ENCODE measurements around the gene KRTAP3-1. TPM values are rescaled to one million over a fixed set of nuclear protein-coding genes. Genes with fewer than 3 reads are reported as not detected.
"Not testable (repeated sequence)": the region's sequence is repeated elsewhere in the genome, so short reads cannot be mapped to it uniquely, and the experiment has no call there.

KRTAP3-1 gene
- total RNA-seq: not detected

DNA sequence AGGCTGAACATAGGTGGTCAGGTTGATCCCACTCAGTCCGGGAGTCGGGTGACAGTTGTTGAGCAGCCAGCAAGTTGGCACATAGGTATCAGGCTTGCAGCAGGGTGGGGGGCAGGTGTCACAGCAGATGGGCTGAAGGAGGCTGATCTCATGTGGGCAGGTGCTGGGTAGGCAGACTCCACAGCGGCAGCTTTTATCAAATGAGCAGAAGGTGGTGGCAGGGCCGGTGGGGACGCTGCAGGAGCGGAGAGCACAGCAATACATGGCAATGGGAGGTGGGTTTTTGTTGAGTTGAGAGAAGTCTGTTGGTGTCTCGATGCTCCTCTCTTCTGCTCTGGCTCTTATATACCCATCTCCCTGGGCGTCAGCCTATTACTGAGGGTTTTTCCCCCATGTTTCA, at the start of gene KRTAP3-1:
KRTAP3-1 (minus strand) TSS at position 318 of the 400 bp plus-strand sequence; CDS start at position 264, 54 bp downstream.
- no peak within 1 kb of the TSS for H3K4me3 ChIP-seq
- no peaks in the 10 kb centered on the region for H3K27me3 ChIP-seq
- H3K4me1 ChIP-seq: no peaks in the 10 kb centered on the region
- no peak for DNase-seq (ENCODE audit: low spot score in 2 of 2)
- no peaks in the 10 kb centered on the region for H3K36me3 ChIP-seq
- no peak within 1 kb of the TSS for H3K27ac ChIP-seq
- no peaks in the 10 kb centered on the region for H3K9me3 ChIP-seq
- TF ChIP-seq POLR2A (IDR thresholded peaks at IDR 0.05): no peak
- TF ChIP-seq, protein P1, sequence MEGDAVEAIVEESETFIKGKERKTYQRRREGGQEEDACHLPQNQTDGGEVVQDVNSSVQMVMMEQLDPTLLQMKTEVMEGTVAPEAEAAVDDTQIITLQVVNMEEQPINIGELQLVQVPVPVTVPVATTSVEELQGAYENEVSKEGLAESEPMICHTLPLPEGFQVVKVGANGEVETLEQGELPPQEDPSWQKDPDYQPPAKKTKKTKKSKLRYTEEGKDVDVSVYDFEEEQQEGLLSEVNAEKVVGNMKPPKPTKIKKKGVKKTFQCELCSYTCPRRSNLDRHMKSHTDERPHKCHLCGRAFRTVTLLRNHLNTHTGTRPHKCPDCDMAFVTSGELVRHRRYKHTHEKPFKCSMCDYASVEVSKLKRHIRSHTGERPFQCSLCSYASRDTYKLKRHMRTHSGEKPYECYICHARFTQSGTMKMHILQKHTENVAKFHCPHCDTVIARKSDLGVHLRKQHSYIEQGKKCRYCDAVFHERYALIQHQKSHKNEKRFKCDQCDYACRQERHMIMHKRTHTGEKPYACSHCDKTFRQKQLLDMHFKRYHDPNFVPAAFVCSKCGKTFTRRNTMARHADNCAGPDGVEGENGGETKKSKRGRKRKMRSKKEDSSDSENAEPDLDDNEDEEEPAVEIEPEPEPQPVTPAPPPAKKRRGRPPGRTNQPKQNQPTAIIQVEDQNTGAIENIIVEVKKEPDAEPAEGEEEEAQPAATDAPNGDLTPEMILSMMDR (IDR thresholded peaks at IDR 0.05): no peak
- TF ChIP-seq POLR2AphosphoS5 (IDR thresholded peaks at IDR 0.05): no peak
- intact Hi-C loops (cut with DNase I; ENCODE audit: low total_unique reads): no loop called here

DNA sequence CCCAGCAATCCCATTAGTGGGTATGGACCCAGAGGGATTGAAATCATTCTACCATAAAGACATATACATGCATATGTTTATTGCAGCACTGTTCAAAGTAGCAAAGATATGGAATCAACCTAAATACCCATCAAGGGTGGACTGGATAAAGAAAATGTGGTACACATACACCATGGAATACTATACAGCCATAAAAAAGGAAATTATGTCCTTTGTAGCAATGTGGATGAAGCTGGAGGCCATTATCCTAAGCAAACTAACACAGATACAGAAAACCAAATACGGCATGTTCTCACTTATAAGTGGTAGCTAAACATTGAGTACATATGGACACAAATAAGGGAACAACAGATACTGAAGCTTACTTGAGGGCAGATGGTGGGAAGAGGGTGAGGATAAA, 48.6 kb upstream of the KRTAP3-1 start:
- H3K4me1 ChIP-seq: no peaks in the 10 kb centered on the region
- no peak overlapping the region for H3K27ac ChIP-seq
- no peak for DNase-seq (ENCODE audit: low spot score in 2 of 2)
- no peak overlapping the region for H3K4me3 ChIP-seq
- H3K27me3 ChIP-seq: no peaks in the 10 kb centered on the region
- H3K9me3 ChIP-seq: no peaks in the 10 kb centered on the region
- H3K36me3 ChIP-seq: no peaks in the 10 kb centered on the region
- intact Hi-C loops (cut with DNase I; ENCODE audit: low total_unique reads): no loop called here
- no peak for TF ChIP-seq POLR2AphosphoS5 (IDR thresholded peaks at IDR 0.05)
- TF ChIP-seq, protein P1 (IDR thresholded peaks at IDR 0.05): no peak
- TF ChIP-seq POLR2A (IDR thresholded peaks at IDR 0.05): no peak

DNA sequence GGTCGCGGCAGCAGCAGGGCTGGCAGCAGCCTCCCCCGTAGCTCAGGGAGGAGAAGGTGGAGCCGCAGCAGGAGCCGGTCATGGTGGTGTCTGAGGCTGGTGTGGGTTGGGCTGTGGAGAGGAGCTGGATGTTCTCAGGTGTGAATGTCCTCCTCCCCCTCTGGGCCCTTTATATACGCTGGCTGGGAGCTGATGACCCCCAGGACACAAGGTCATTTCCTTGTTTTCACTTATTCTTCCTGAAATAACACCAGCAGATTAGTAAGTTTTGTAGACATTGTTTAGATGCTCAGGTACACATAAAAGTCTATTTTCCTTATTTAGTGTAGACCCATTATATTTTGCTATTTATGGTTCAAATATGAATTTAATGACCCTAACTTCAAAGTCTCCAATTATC, 46.2 kb upstream of the KRTAP3-1 start, which contains the start of gene KRTAP2-2:
KRTAP2-2 (minus strand) TSS at position 101 of the 400 bp plus-strand sequence; CDS start at position 82, 19 bp downstream.
- intact Hi-C loops (cut with DNase I; ENCODE audit: low total_unique reads); H3K4me3 ChIP-seq; H3K4me1 ChIP-seq; DNase-seq (ENCODE audit: low spot score in 2 of 2); H3K9me3 ChIP-seq; H3K27ac ChIP-seq; H3K36me3 ChIP-seq; H3K27me3 ChIP-seq: not testable (repeated sequence)

DNA sequence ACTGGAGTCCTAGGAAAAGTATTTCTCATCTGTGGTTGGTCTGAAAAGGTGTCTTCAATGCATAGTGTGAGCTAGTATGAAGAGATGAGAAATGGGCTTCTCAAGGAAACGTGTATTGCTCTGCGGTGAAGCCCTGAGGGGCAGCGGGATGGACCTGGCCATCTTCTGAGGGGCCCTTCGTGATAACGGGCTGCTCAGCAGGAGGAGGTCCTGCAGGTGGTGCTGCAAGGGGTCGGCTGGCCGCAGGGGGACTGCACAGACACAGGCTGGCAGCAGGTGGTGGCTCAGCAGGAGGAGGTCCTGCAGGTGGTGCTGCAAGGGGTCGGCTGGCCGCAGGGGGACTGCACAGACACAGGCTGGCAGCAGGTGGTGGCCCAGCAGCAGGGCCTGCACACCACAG, 45.6 kb upstream of the KRTAP3-1 start:
- DNase-seq (ENCODE audit: low spot score in 2 of 2); H3K4me1 ChIP-seq; H3K36me3 ChIP-seq; H3K27me3 ChIP-seq; intact Hi-C loops (cut with DNase I; ENCODE audit: low total_unique reads); H3K9me3 ChIP-seq; H3K4me3 ChIP-seq; H3K27ac ChIP-seq: not testable (repeated sequence)

DNA sequence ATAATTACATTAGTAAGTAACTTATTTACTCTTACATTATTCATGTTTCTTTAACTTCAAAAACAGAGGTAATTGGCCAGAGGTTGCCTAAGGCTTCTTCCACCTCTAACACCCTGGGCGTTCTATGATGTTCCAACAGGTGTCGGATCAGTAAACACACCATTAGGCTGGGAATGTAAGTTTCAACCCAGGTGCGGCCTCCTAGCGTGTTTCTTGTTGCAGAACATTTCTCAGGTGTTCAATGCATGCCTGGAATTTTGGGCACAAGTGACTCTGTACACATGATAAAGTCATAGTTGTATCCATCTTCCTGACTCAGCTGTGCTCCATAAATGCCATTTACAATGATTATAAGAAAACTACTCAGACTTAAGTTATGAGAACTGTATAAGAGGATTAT, 45.1 kb upstream of the KRTAP3-1 start:
- TF ChIP-seq POLR2AphosphoS5 (IDR thresholded peaks at IDR 0.05) (no peak), POLR2A (IDR thresholded peaks at IDR 0.05) (no peak)
- TF ChIP-seq, protein P1 (IDR thresholded peaks at IDR 0.05): no peak
- Histone ChIP-seq H3K4me1 (no peaks in the 10 kb centered on the region), H3K27me3 (peaks cover 0 to 3% of the 10 kb centered on the region in 2 donors), H3K4me3 (no peak overlapping the region), H3K27ac (no peak overlapping the region), H3K9me3 (no peaks in the 10 kb centered on the region), H3K36me3 (no peaks in the 10 kb centered on the region)
- DNase-seq (ENCODE audit: low spot score in 2 of 2): no peak
- intact Hi-C loops (cut with DNase I; ENCODE audit: low total_unique reads): no loop called here

DNA sequence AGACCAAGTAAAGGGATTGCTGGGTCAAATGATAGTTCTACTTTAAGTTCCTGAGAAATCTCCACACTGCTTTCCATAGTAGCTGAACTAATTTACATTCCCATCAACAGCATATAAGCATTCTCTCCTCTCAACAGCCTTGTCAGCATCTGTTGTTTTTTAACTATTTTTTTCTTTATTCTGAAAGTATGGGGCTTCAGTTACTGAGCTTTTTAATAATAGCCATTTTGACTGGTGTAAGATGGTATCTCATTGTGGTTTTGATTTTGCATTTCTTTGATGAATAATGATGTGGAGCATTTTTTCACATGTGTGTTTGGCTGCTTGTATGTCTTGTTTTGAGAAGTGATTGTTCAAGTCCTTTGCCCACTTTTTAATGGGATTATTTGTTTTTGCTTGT, 43.6 kb upstream of the KRTAP3-1 start:
- H3K27me3 ChIP-seq: peaks cover 0 to 4% of the 10 kb centered on the region in 2 donors
- no peak for DNase-seq (ENCODE audit: low spot score in 2 of 2)
- no peak overlapping the region for H3K27ac ChIP-seq
- no peaks in the 10 kb centered on the region for H3K9me3 ChIP-seq
- TF ChIP-seq POLR2A (IDR thresholded peaks at IDR 0.05) (no peak), POLR2AphosphoS5 (IDR thresholded peaks at IDR 0.05) (no peak)
- TF ChIP-seq, protein P1 (IDR thresholded peaks at IDR 0.05): no peak
- no peaks in the 10 kb centered on the region for H3K4me1 ChIP-seq
- H3K4me3 ChIP-seq: no peak overlapping the region
- no peaks in the 10 kb centered on the region for H3K36me3 ChIP-seq
- intact Hi-C loops (cut with DNase I; ENCODE audit: low total_unique reads): no loop called here
